Fibroblast of pulmonary artery (primary cell): ENCODE measurements around the gene PGAM4.
A peak's percentile ranks its signal among the peaks of the same experiment; 100 is the strongest.
"Not testable (repeated sequence)": the region's sequence is repeated elsewhere in the genome, so short reads cannot be mapped to it uniquely, and the experiment has no call there.

Experiments
- DNase-seq: peaks from one replicate; pipeline ENCODE4 v3.0.0-alpha.2; 2010; ENCODE audit warnings: low read depth
- H3K4me3 ChIP-seq: replicated peaks from 2 replicates; pipeline ENCODE4 v1.5.1; 2011; ENCODE audit warnings: low read depth, mild to moderate bottlenecking, control low read depth, low read length, moderate library complexity
- TF ChIP-seq, protein P1 (sequence below): IDR thresholded peaks from 2 replicates; pipeline ENCODE4 v1.5.1; 2011; ENCODE audit warnings: mild to moderate bottlenecking, control low read depth, low read length, inconsistent platforms; ENCODE audit errors: missing control alignments

Gene PGAM4

DNA sequence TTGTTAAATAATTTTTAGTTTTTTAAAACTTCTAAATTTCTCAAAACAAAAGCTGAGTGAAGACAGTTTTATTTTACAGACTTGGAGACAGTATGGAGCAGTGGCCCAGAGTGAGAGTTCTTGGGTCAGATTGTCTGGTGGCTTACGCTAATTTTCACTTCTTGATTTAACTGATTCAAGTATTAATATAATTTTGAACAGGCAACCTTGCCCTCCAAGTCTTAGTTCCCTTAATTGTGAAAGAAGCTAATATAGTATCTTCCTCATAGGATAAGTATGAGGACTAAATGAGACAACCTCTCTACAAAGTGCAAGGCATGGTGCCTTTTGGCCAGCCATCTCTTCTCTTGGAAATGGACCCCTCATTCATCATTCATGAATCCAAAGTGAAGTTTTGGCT lies 33.6 kb downstream of the PGAM4 start:
- DNase-seq: no peak
- TF ChIP-seq, protein P1, sequence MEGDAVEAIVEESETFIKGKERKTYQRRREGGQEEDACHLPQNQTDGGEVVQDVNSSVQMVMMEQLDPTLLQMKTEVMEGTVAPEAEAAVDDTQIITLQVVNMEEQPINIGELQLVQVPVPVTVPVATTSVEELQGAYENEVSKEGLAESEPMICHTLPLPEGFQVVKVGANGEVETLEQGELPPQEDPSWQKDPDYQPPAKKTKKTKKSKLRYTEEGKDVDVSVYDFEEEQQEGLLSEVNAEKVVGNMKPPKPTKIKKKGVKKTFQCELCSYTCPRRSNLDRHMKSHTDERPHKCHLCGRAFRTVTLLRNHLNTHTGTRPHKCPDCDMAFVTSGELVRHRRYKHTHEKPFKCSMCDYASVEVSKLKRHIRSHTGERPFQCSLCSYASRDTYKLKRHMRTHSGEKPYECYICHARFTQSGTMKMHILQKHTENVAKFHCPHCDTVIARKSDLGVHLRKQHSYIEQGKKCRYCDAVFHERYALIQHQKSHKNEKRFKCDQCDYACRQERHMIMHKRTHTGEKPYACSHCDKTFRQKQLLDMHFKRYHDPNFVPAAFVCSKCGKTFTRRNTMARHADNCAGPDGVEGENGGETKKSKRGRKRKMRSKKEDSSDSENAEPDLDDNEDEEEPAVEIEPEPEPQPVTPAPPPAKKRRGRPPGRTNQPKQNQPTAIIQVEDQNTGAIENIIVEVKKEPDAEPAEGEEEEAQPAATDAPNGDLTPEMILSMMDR: no peak
- no peak overlapping the region for H3K4me3 ChIP-seq

- DNase-seq: no peak
- H3K4me3 ChIP-seq: no peak overlapping the region
- TF ChIP-seq, protein P1: no peak
Measured at GRCh38 chrX:77930581-77930980, 38.9 kb downstream of the PGAM4 start.

DNA sequence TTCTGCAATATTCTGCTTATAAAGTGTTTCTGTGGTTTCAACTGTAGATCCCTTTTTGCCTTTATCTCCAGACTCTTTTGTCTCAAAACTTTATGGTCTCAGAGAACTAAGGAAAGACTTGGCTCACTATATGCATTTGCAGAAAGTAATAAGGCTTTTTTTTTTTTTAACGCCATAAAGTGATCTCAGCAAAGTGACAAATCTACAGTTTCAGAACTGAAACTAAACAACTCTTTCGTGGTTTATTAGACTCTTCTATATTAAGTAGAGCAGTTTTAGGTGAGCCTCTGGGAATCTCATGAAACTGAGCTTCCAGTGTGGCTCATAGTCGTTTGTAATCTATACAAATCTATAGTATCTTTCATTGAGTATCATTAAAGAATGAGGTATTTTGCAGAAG lies 43.7 kb downstream of the PGAM4 start:
- TF ChIP-seq, protein P1: no peak
- no peak overlapping the region for H3K4me3 ChIP-seq
- DNase-seq: no peak

DNA sequence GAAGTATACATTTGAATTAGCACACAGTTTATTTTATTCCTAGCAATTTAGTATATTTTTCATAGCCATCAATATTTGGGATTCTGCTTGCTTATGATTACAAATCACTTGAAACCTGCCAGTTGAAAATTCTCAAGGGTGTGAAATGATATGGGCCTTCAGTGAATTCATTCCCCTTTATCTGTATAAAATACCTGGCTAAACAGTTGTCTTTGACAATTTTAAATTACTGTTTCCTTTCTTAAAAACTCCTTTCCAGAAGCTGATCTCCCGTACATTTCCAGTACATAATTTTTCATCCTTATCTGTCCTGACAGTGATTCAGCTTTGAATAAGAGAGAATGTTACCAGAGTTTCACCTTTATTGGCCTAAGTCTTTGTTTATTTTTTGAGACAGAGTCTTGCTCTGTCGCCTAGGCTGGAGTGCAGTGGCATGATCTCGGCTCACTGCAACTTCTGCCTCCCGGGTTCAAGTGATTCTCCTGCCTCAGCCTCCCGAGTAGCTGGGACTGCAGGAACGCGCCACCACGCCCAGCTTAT lies 45.0 kb downstream of the PGAM4 start:
- TF ChIP-seq, protein P1: no peak
- no peak overlapping the region for H3K4me3 ChIP-seq
- DNase-seq: no peak

- no peak for DNase-seq
- H3K4me3 ChIP-seq: no peak overlapping the region
- TF ChIP-seq, protein P1: no peak
Measured at GRCh38 chrX:77922787-77923186, 46.7 kb downstream of the PGAM4 start.

- not testable (repeated sequence) for H3K4me3 ChIP-seq, DNase-seq
Measured at GRCh38 chrX:77919370-77919769, 50.1 kb downstream of the PGAM4 start.

GRCh38 chrX:77918568-77918967 lies 50.9 kb downstream of the PGAM4 start:
- H3K4me3 ChIP-seq: no peak overlapping the region
- DNase-seq: peak; percentile 58
- TF ChIP-seq, protein P1: no peak
